ENCODE results near the gene EXOSC1.
"Not testable (repeated sequence)": the region's sequence is repeated elsewhere in the genome, so short reads cannot be mapped to it uniquely, and the experiment has no call there.

EXOSC1 gene

DNA sequence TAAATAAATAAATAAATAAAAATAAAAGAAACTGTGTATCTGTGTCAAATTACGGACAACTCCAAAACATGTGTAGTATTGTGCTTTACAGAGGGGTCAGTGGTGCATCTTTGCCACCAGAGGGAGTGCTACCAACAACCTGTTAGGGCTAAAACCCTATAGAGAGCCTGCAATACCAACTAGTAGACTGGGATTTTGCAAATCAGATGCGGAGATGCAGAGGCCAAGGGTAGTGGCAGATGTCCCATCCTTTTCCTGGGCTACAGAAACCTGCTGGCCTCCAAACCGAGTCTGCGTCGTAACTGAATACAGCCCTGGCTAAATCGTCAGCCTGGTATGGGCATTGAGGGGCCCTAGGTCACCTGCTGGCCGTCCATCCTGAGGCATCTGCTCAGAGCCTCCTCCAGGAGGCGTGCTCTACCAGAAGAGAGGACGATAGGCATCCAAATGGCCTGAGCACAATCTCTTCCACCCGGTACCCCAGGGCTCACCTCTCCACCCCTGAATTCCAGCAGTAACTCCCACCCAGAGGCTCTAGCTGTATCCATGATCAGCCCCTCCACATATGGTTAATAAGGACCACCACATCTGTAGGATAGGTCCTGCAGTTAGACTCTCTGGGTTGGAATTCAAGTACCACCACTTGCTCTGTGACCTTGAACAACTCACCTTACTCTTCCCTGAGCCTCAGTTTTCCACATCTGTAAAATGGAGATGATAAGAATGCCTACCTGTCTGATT is 38.4 kb downstream of the EXOSC1 start:
- DNase-seq: peak; percentile 73

DNA sequence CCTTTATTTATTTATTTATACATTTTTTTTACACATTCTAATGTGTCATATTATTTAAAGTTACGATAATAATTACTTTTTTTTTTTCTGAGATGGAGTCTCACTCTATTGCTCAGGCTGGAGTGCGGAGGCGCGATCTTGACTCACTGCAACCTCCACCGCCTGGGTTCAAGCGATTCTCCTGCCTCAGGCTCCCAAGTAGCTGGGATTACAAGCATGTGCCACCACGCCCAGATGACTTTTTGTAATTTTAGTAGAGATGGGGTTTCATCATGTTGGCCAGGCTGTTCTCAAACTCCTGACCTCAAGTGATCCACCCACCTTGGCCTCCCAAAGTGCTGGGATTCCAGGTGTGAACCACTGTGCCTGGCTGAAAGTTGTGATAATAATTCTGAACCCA is 39.3 kb downstream of the EXOSC1 start:
- DNase-seq: not testable (repeated sequence)

DNA sequence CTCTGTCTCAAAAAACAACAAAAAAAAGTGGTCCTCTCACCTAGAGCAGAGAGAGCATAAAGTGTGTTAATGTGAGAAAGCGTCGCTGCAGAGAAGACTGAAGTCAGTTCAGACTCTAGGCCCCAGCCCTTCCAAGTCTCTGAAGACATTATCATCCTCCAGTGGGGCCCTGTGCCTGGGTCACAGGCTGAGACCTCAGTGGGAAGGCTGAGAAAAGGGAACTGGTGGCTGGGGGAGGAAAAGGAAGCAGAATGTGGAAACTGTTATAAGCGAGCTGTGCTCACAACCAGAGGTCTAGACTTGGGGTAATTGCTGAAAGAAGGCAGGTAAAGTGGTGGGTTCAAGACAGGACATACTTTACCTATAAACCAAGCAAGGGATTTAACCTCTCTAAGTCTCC is 39.7 kb downstream of the EXOSC1 start:
- DNase-seq: no peak

DNA sequence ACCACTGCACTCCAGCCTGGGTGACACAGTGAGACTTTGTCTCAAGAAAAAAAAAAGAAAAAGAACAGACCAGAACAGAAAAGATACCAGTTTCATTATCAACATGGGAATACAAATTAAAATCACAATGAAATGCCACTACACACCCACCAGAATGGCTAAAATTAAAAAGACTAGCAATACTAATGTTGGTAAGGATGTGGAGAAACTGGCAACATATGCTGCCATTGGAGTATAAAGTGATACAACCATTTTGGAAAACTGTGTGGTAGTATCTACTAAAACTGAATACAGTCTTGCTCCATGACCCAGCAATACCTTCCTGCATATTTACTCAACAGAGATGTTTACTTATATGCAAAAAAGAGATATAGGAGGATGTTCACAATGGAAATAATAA is 41.8 kb downstream of the EXOSC1 start:
- DNase-seq: no peak

DNA sequence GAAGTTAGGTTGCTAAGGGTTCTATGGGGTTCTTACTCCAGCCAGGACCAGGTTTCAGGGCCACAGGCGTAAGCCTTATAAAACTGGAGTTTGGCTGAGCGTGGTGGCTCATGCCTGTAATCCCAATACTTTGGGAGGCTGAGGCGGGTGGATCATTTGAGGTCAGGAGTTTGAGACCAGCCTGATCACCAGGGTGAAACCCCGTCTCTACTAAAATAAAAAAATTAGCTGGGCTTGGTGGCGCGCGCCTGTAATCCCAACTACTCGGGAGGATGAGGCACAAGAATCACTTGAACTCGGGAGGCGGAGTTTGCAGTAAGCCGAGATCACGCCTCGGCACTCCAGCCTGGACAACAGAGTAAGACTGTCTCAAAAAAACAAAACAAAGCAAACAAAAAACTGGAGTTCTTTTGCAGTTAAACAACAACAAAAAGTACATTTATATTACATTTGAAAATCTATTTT is 44.3 kb downstream of the EXOSC1 start:
- no peak for DNase-seq

DNA sequence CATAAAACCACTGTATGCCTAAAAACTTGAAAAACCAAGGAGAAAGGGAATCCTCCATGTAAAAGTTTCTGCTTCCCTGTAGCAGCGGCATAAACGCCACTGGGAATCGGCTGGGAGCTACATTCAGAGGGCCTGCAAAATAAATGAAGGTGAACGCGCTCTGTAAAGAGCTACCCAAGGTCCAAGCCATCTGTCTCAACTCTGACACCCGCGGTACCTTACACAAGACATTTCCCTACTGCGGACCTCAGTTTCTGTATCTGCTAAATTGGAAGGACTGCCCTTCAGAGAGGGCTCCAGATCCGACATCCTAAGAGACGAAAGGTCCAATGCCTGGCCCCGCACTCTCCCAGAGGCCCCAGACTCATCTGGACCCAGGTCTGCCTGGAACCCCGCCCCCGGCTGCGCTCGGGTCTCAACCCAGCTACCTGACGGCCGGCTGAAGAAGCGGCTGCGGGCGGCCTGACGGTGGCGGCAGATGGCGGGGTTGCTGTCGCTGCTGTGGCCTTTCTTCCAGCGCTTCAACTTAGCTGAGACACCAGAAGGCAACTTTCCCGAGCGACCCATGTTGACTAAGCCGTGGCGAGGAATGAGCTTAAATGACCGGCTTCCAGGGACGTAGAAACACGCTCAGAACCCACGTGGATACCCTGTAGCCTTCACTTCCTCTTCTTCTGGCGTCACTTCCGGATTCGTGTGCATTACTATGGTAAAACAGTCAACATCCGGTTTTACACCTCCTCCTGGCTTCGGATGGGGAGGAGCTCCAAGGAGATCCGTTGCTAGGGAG is 44.9 kb downstream of the EXOSC1 start, which contains the start of gene RRP12:
TSS of gene RRP12 (minus strand) at position 676 of the 790 bp plus-strand sequence. CDS start at position 567, 109 bp downstream.
- DNase-seq: peak; percentile 99

DNA sequence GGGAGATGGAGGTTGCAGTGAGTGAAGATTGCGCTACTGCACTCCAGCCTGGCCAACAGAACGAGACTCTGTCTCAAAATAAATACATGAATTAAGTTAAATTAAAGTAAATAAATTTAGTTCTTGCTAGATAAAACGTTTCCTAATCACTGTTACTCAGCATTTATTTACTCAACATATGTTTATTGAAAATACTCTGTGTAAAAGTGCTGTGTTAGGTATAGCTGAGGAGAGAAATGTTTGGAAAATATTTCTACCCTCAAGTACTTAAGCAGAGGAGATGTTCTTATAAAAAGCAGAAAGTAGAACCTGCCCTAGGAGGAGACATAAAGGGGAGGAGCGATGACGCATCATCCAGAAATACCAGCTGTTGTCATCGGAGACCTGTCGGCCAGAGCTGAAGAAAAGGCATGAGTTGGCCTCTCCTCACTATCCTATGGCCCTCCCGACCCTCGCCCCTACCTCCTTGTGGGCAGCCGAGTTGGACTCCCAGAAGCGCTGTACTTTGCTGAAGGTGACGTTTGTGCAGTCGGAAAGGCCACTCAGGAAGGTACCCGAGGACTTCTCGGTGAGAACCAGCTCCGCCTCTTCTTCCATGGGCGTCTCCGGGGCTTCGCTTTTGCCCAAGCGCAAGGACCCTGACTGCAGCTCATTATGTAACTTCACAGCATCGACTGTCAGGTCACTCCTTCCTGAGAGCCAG is 45.8 kb downstream of the EXOSC1 start:
- peak; percentile 45 for DNase-seq

DNA sequence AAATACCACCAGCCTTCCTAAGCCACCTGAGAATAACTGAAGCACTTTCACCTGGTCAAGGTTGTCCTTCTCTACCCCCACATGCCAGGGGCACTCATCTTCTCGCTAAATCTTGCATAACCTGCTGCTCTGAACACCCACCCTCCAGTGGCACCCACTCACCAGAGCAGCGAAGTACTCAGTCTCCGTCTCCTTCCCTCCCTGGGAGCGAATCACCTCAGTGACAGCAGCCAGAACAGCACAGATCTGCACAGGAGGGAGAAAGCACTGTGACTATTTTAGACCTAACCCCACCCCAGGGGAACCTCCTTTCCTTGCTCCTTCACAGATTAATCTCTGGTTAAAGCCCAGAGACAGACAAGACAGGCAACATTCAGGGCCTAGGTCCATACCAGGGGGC is 49.8 kb downstream of the EXOSC1 start:
- DNase-seq: no peak

DNA sequence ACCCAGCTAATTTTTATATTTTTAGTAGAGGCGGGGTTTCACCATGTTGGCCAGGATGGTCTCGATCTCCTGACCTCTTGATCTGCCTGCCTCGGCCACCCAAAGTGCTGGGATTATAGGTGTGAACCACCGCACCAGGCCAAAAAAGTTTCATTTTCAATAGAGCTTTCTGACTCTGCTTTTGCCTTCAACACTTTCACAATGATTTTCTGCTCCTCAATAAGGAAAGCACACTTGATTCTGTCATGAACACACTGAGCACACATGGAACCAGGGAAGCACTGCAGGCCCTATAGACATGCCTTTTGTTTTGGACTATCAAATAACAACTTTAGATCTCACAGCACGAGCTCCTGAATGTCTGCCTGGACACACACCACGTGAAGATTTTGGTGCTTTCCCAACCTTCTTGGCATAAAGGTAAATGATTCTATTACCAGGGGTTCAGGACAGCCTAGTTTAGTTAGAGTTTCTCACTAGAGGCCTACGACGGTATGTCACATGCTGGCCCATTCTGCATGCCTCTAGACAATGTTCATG is 52.7 kb downstream of the EXOSC1 start:
- DNase-seq: no peak

DNA sequence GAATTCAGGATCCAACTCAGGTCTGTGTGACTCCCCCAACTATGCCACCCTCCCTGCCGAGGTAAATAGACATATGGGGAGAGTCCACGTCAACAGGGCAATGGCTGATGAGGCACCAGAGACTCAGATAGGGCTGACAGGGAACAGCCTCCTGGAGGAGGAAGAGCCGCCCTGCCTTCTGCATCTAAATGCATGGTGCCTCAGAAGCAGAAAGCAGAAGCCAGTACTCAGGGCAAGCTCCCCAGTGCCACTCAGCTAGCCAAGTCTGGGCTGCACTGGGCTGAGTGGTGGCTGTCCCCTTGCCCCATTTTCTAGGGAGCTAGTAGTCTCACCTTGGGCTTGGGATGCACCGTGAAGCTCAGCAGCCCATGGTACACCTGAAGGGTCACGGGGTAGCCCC is 55.7 kb downstream of the EXOSC1 start:
- no peak for DNase-seq

DNA sequence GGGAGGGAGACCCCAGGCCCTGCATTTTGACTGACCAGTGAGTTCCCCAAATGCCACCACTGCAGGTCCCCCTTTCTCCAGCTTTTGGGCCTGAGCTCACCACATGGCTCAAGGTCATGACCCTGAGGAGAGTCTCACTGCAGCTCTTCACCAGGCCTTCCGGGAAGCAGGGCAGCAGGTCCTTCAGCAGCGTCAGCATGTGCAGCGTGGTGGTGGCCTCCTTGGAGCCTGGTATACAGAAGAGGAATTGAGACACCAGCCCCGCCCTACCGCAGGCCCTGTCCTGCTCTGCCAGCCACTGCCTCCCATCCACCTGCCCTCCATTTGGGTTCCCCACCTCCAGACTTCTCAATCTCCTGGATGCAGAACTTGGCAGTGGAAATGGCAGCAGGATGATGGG is 57.7 kb downstream of the EXOSC1 start:
- no peak for DNase-seq

All from fibroblast of upper back skin (primary cell).